Cerebellar nuclear complex (tissue), 1 donor: ENCODE results near the gene PAPOLB.
"Not testable (repeated sequence)": the region's sequence is repeated elsewhere in the genome, so short reads cannot be mapped to it uniquely, and the experiment has no call there.

Experiments used
- DNase-seq, 2 experiments: peaks; one replicate each; lab custom pipeline; 2025; lab: John Stamatoyannopoulos, UW

PAPOLB gene

DNA sequence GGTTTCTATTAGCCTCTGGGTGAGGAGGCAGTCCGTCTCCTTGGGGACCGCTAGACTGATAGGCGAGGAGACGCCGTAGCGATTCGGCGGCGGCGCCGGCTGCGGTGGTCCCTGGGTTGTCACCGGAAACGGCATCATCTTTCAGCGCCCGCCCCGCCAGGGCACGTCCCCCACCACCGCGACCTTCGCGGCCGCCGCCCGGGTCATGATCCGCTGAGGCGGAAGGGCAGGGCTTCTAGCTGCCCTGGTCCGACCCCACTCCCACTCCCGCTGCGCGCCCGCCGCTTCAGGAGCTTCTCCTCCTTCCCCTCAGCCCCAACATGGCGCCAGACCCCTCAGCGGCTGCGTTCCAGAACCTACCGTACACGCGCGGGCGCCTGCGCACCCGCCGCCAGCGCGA lies at the start of gene PAPOLB:
Gene PAPOLB (minus strand): TSS at position 358 of the 400 bp plus-strand sequence. CDS start 220 bp downstream, at position 138.
- DNase-seq, result no peak

DNA sequence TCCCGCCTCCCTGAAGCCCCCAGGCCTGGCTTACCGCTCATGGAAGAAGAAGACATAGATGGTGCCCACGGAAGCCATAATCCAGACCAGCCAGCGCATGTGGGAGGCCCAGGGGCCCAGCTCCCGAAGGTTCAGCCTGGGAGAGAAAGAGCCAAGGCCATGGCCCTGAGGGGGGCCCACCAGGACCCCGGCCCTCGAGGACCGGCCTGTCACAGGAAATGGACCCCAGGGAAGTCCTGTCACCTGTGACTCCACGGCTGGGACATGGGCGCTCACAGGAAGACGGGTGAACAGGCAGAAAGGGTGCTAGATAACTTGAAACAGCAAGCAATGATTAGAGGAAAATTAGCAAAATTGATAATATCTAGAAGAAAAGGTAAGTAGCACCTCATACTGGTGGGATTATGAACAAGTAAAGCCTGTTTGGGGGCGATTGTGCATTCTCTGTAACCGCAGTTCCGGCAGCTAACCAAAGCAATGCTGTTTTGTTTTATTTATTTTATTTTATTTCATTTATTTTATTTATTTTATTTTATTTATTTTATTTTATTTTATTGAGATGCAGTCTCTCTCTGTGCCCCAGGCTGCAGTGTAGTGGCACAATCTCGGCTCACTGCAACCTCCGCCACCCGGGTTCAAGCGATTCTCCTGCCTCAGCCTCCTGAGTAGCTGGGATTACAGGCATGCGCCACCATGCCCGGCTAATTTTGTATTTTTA lies 49.4 kb upstream of the PAPOLB start:
- no peak for DNase-seq

DNA sequence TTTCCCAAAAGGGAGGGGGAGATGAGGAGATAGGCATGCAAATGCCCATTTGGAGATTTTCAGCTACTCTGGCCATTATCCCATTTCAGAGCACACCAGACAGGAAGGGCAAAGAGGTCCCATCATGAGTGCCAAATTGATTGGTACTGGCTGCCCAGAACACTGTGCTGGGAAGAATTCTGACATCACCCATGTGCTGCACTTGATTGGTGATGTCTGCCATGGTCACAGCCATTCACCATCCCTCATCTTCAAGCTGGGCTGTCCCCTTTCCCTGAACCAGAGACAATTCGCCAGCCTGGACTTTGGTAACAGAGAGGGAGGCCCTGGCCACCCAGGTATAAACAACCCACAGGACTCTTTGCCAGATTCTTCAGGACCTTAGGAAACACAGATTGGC lies 44.9 kb upstream of the PAPOLB start:
- DNase-seq, result no peak

- DNase-seq, result no peak
These were observed 43.3 kb upstream of the PAPOLB start for GRCh38 chr7:4905171-4905570.

GRCh38 chr7:4904346-4904745 lies 42.5 kb upstream of the PAPOLB start:
- DNase-seq, result no peak

DNA sequence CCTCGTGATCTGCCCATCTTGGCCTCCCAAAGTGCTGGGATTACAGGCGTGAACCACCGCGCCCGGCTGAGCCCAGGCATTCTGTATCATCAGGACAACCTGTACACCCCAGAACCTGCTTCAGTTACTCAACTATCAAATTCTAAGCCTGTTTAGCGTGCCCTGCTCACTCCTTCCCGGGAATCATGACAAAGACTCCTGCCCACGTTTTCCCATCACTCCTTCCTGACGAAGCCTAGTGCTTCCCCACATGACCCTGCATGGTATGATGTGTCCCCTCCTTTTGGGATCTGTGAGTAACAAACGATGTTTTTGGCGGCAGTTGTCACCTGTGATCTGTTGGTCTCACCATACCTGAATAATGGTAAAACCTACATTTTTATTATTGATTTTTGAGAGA lies 33.9 kb upstream of the PAPOLB start:
- DNase-seq, result no peak

DNA sequence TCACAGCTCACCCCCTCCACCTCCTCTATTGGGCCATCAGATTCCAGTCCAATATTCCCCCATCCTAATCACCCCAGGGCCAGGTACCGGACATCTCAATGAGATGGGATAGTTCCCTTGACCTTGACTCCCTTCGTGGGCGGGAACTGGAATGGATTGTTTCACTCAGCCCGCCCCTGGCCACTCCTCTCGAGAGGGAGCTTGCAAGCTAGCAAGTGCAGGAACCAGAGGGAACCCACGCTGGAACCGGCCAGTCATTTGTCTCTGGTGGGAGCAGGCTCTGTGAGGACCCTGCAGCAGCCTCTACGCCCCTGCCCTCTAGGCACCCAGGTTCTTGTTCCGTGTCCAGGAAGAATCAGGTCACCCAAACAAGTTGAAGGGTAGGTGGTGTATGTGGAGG lies 32.7 kb upstream of the PAPOLB start:
- no peak for DNase-seq

GRCh38 chr7:4893929-4894475 lies 32.2 kb upstream of the PAPOLB start:
- no peak for DNase-seq

DNA sequence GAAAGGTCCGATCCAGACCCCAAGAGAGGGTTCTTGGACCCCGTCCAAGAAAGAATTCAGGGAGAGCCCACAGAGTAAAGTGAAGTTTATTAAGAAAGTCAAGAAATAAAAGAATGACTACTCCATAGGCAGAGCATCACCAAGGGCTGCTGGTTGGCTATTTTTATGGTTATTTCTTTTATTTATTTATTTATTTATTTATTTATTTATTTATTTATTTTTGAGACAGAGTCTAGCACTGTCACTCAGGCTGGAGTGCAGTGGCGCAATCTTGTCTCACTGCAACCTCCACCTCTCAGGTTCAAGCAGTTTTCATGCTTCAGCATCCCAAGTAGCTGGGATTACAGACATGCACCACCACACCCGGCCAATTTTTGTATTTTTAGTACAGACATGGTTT lies 31.4 kb upstream of the PAPOLB start:
- not testable (repeated sequence) for DNase-seq

DNA sequence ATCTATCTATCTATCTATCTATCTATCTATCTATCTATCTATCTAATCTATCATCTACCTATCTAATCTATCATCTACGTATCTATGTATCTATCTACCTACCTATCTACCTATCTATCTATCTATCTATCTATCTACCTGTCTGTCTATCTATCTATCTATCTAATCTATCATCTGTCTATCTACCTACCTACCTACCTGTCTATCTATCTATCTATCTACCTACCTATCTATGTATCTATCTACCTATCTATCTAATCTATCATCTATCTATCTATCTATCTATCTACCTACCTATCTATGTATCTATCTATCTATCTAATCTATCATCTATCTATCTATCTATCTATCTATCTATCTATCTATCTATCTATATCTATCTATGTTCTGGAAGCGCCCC lies 29.7 kb upstream of the PAPOLB start:
- not testable (repeated sequence) for DNase-seq

- no peak for DNase-seq
These were observed 27.9 kb upstream of the PAPOLB start for GRCh38 chr7:4889682-4890081.

DNA sequence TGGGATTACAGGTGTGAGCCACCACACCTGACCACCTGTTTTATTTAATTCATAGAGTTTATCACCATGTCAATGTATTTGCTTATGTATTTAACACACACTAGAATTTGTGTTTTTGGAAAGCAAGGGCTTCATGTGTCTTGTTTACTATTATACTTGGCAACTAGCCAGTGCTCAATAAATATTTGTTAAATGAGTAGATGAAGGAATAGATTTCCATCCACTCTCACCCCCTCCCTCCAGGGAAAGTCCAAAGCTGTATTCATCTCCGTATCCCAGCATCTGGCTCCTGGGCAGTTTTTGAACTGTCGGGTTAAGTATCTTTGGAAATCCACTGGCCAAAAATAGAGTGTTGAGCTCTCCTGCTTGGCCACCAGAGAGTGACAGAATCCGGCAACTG lies 26.3 kb upstream of the PAPOLB start:
- no peak for DNase-seq

DNA sequence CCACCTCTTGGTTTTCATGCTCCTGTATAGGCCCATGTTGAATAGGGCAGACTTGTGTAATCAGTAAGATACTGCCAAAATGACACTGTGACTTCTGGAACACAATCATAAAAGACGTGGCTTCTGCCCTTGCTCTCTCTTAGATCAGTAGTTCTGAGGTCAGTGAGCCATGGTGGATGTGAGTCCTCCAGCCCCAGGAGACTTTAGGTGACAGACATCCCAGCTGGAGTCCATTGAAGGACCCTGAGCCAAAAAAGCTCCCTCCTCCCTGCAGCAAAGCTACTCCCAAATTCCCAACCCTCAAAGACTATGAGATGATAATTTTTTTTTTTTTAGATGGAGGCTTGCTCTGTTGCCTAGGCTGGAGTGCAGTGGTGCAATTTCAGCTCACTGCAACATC lies 24.8 kb upstream of the PAPOLB start:
- DNase-seq, result no peak

DNA sequence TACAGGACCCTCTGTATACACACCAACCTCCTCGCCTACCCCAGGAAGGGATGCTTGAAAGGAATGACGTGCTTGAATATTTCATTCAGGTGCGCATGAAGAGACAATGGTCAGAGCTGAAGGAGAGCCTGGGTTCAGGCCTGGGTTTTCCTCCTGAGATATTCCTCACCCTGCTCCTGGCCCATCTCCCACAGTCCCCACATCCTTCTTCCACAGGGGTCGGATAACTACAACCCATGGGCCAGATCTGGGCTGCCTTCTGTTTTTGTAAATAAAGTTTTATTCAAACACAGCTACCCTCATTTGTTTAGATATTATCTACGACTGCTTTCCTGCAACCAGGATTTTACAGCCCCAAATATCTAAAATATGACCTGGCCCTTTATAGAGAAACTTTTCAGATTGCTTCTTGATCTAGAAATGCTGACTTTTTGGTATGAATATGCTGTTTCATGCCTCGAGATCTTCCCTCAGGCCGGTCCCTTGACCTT lies 23.5 kb upstream of the PAPOLB start:
- DNase-seq, result no peak

DNA sequence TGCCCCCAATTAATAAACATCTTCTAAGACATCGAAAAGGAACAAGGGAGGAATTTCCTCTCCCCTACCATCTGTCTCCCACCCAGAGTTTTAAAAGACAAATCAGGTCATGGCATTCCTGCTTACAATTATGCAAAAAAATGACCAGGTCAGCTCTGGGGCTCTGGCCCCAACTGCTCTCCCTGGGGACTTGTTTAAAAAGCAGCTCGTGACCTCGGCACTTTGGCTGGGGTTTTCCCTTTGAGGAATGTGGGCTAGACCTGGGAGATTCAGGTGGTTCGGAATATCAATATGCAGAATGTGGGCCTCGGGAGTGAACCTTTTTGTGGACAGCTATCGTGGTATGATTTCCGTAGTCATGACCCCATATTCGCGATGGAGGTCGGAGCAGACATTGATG lies 22.3 kb upstream of the PAPOLB start:
- no peak for DNase-seq

- DNase-seq, result peak; percentile 72 to 91
These were observed 21.7 kb upstream of the PAPOLB start, which contains the start of gene RADIL for GRCh38 chr7:4883372-4884144. RADIL (minus strand) TSS chr7:4883716; CDS start chr7:4878139, 5,577 bp downstream.

DNA sequence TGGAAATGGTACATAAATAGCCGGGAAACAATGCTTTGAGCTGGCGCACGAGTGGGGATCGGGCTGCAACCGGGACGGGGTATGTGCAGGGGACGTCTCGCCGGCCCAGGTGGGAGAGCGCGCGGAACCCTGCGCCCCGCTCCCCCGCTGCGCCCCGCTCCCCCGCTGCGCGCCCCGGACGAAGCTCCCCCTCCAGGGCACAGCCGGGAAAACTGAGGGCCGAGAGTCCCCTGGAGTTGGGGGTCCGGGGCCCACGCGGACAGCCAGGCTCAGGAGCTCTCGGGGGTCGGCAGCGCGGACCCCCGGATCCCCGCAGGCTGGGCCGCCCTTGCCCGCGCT lies 21.2 kb upstream of the PAPOLB start:
- DNase-seq, result no peak

DNA sequence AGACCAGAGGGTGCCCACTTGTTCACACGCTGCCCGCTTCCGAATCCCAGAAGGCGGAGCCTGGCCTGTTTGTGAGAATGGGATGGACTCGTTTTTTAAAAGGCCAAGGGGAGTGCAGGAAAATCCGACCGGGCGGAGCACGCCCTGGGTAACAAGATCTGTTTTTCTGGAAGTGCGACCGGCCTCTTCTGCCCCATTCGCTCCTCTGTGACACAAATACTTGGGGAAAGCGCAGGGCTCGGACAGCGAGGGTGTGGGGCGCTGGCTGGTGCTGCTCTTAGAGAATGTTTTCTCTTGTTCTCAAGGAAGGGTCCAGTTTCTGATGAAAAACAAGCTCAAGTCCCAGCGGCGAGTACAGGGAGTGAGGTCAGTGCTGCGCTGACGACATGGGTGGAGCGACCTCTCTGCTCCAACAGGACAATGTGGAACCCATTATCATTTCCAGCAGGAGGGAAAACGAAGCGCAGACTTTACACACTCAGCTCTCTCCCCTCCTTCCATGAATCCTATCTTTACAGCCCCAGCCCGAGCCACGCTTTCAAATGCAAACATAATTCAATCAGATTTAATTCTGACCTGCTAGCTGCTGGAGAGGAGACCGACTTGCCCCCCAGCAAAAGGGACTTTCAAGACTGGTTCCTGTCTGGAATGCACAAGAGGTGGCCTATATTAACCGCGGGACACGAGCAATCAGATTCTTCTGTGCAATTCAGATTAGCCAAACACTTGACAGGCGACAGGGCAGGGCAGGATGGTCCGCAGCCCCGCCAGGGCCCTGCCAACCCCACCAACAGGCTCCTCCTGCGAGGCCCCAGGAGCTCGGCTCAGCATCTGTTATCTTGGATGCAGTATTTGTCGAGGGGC lies 20.6 kb upstream of the PAPOLB start:
- DNase-seq, result peak in 1 of 2 experiments; percentile 73

DNA sequence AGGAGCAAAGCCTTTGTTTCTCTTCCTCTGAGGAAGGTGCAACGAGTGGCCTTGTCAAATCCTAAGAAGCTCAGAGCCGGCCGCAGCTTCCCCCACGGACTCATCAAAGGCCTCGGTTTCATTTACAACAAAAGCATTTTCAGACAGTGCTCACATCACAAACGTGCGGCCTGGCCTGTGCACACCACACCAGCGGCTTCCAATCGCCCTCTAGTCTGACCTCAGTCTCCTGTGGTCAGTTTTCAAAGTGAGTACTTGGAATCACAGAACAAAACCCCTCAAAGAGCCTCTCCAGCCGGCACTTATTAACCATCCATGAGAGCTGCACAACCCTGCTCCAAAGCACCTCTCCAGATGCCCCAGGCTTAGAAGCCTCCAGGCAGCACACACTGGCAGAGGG lies 18.4 kb upstream of the PAPOLB start:
- DNase-seq, result no peak

DNA sequence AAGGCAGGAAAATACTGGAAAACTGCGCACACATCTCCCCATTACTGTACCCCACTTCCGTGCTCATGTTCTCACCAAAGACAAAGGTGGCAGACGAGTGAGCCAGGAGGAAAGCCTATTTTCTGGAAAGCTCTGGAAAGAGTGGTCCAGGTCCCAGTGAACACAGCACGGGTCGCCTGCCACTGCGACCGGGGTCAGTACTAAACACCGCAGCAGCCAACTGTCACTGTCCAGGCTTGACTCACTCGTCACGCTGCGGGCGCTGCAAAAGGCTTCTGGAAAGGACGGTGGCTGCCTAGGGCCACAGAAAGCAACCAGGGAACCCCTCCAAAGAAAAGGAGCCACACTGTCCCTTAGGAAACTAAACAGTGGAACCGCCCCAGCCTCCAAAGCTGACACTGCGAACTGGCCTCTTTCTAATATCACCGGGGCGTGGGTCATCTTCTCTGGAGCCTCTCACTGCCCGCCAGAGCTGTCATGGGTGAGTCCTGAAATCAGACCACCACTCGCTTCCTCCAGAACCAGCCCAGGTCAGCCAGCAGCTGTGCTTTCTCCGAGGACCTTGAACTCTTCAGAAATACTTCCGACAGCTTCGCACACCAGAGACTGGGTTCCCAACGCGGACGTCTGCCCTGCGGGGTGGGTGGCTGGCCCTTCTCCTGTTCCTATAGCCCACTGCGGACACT lies 17.7 kb upstream of the PAPOLB start:
- no peak for DNase-seq
